Kasumi-1 (cell line): Measurements from ENCODE around the gene STPG3.

Source experiments
- DNase-seq, 2 experiments: peaks; one replicate each; lab custom pipeline; 2025; lab: John Stamatoyannopoulos, UW

Gene STPG3

GRCh38 chr9:137266585-137267453, 15.7 kb downstream of the STPG3 start:
- DNase-seq, result no peak

GRCh38 chr9:137267933-137268355, 16.9 kb downstream of the STPG3 start:
- no peak for DNase-seq

GRCh38 chr9:137268538-137269201, 17.6 kb downstream of the STPG3 start:
- DNase-seq, result no peak

GRCh38 chr9:137269231-137269772, 18.2 kb downstream of the STPG3 start:
- DNase-seq, result no peak

- no peak for DNase-seq
Observed at GRCh38 chr9:137270929-137271695, 20.0 kb downstream of the STPG3 start.

- DNase-seq, result no peak
Observed at GRCh38 chr9:137271696-137272076, 20.6 kb downstream of the STPG3 start.

- no peak for DNase-seq
Observed at GRCh38 chr9:137272241-137273094, 21.4 kb downstream of the STPG3 start.

- no peak for DNase-seq
Observed at GRCh38 chr9:137273095-137273490, 22.0 kb downstream of the STPG3 start.

- no peak for DNase-seq
Observed at GRCh38 chr9:137273611-137274320, 22.7 kb downstream of the STPG3 start.

GRCh38 chr9:137275203-137275587, 24.1 kb downstream of the STPG3 start:
- no peak for DNase-seq

GRCh38 chr9:137275588-137276472, 24.7 kb downstream of the STPG3 start:
- DNase-seq, result no peak

- DNase-seq, result peak; percentile 83 to 88
Observed at GRCh38 chr9:137276473-137277328, 25.6 kb downstream of the STPG3 start.

GRCh38 chr9:137277329-137278041, 26.4 kb downstream of the STPG3 start, which contains the start of gene TOR4A:
Gene TOR4A (plus strand): TSS chr9:137277726. CDS start chr9:137278690, 964 bp downstream.
- DNase-seq, result peak; percentile 76 to 85

GRCh38 chr9:137278061-137278701, 27.1 kb downstream of the STPG3 start:
- peak; percentile 20 to 34 for DNase-seq

GRCh38 chr9:137278721-137279711, 27.9 kb downstream of the STPG3 start:
- DNase-seq, result no peak
